CD8-positive, alpha-beta memory T cell (primary cell): ENCODE measurements around the gene DENND2C. TPM values are rescaled to one million over a fixed set of nuclear protein-coding genes. Genes with fewer than 3 reads are reported as not detected.

ENCODE experiments used
- CTCF ChIA-PET: fragments of 350-600 bp; sonication (Branson Sonifier 250); formaldehyde crosslinking; loops from one replicate; lab custom pipeline; 2021; ENCODE audit warnings: antibody characterized with exemption; lab: Charles Lee
- POLR2A ChIA-PET: fragments of 350-600 bp; sonication (Branson Sonifier 250); formaldehyde crosslinking; loops from one replicate; lab custom pipeline; 2021; ENCODE audit warnings: antibody characterized with exemption; lab: Charles Lee
- DNase-seq, 5 donors: peaks; one replicate each; pipeline versions ENCODE4 v3.0.0 to v3.0.0-alpha.2; 2020 to 2022; ENCODE audit warnings: mixed read lengths in 1 of 5
- H3K27ac ChIP-seq: one replicate; pipeline ENCODE4 v1.7.0; 2013; ENCODE audit warnings: low read depth, mild to moderate bottlenecking, low read length, moderate library complexity
- H3K27me3 ChIP-seq: 2 replicates; pipeline ENCODE4 v1.7.0; 2013; ENCODE audit warnings: low read length, mild to moderate bottlenecking; ENCODE audit not compliant: insufficient read depth, poor library complexity, severe bottlenecking
- H3K36me3 ChIP-seq: 2 replicates; pipeline ENCODE4 v1.7.0; 2013; ENCODE audit warnings: mild to moderate bottlenecking, low read length, moderate library complexity; ENCODE audit not compliant: insufficient read depth
- H3K4me1 ChIP-seq: 2 replicates; pipeline ENCODE4 v1.7.0; 2013; ENCODE audit warnings: mild to moderate bottlenecking, low read length, moderate library complexity; ENCODE audit not compliant: insufficient read depth
- H3K4me3 ChIP-seq: 2 replicates; pipeline ENCODE4 v1.7.0; 2013; ENCODE audit warnings: mild to moderate bottlenecking, low read length
- H3K9me3 ChIP-seq: 2 replicates; pipeline ENCODE4 v1.7.0; 2013; ENCODE audit warnings: mild to moderate bottlenecking, low read length
- H3K27ac Mint-ChIP-seq, 8 donors: one replicate each; pipeline ENCODE4 v1.8.0; 2020 to 2021; ENCODE audit warnings: mixed read lengths in 8 of 8, mild to moderate bottlenecking in 6 of 8, inconsistent platforms in 3 of 8, moderate library complexity in 3 of 8
- H3K27me3 Mint-ChIP-seq, 2 donors: one replicate each; pipeline ENCODE4 v1.8.0; 2020 to 2021; ENCODE audit warnings: mixed read lengths in 2 of 2, mild to moderate bottlenecking in 1 of 2, moderate library complexity in 1 of 2
- H3K36me3 Mint-ChIP-seq, 3 donors: one replicate each; pipeline ENCODE4 v1.8.0; 2020 to 2021; ENCODE audit warnings: mixed read lengths in 3 of 3, inconsistent platforms in 1 of 3, mild to moderate bottlenecking in 1 of 3
- H3K4me1 Mint-ChIP-seq, 3 donors: one replicate each; pipeline ENCODE4 v1.8.0; 2020 to 2021; ENCODE audit warnings: mixed read lengths in 3 of 3, inconsistent platforms in 1 of 3, mild to moderate bottlenecking in 1 of 3
- H3K4me3 Mint-ChIP-seq, 7 donors: one replicate each; pipeline ENCODE4 v1.8.0; 2020 to 2021; ENCODE audit warnings: mixed read lengths in 7 of 7, mild to moderate bottlenecking in 6 of 7, moderate library complexity in 4 of 7, inconsistent platforms in 2 of 7
- H3K9me3 Mint-ChIP-seq, 5 donors: one replicate each; pipeline ENCODE4 v1.8.0; 2020 to 2022; ENCODE audit warnings: mixed read lengths in 5 of 5, mild to moderate bottlenecking in 3 of 5, moderate library complexity in 2 of 5, inconsistent platforms in 1 of 5
- polyA plus RNA-seq: library from polyadenylated mRNA; unstranded; fragments of 300-500 nt; fragmentation: Illumina TruSeq; gene quantifications from one replicate; pipeline ENCODE4 v1.2.3, GENCODE V29; 2021
- total RNA-seq, 2 experiments: library from RNA; stranded (reverse); gene quantifications; one replicate each; pipeline ENCODE4 v1.2.3, GENCODE V29; 2021

Gene DENND2C
- total and polyA plus RNA-seq, 3 experiments from 2014 or later: 0.47 to 0.75 (median 0.59) TPM

DNA sequence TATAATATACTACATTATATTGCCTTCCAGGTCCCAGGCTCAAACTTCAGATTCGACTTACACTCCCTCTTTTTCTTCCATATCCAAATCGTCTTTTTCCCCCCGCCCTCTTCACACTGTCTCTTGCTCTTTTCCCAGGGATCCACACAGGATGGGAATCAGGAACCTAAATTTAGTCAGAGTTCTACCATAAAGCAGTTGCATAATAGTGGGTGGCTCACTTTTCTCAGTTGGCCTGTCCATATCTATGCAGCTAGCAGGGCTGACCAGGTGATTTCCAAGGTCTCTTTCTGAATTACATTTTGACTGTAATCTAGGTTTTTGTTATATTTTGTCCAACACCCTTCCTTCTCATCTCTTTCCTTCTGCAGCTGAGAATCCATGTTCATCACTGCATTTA is 80.7 kb downstream of the DENND2C start:
- CTCF ChIA-PET: no interaction called here
- Histone ChIP-seq H3K4me1 (no peaks in the 10 kb centered on the region), H3K4me3 (no peak overlapping the region), H3K9me3 (no peaks in the 10 kb centered on the region), H3K27ac (no peak overlapping the region), H3K36me3 (no peaks in the 10 kb centered on the region), H3K27me3 (no peaks in the 10 kb centered on the region)
- POLR2A ChIA-PET: no interaction called here
- H3K27me3 Mint-ChIP-seq: peaks cover 16 to 33% of the 10 kb centered on the region in 2 donors
- H3K4me3 Mint-ChIP-seq: no peak overlapping the region
- no peaks in the 10 kb centered on the region for H3K4me1 Mint-ChIP-seq
- no peak for DNase-seq
- no peak overlapping the region for H3K27ac Mint-ChIP-seq
- peaks cover 0 to 3% (median 0%) of the 10 kb centered on the region in 3 donors for H3K36me3 Mint-ChIP-seq
- no peaks in the 10 kb centered on the region for H3K9me3 Mint-ChIP-seq

DNA sequence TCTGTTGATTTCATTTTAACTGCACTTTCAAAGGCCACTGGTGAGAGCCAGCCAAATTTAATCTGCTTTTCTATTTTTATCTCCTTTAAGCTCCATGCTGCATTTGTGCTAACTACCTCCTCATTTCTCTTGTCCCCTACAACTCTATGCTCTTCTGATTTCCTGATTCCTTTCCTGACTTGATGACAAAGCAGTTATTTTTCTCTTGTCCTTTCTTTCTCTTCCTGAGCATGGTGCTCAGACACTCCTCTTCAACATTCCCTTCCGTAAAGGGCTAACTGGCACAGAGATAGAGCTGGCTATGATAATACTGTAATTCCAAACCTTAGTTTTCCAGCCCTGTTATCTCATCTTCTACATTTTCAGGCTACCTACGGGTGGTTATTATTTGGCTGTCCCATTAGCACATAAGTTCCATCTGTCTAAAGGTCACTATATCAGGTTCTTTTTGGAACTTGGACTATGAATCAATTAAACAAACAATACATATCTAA is 81.6 kb downstream of the DENND2C start:
- H3K9me3 Mint-ChIP-seq: peaks cover 0 to 2% (median 0%) of the 10 kb centered on the region in 5 donors
- peaks cover 0 to 4% (median 3%) of the 10 kb centered on the region in 3 donors for H3K36me3 Mint-ChIP-seq
- H3K9me3 ChIP-seq: no peaks in the 10 kb centered on the region
- H3K27me3 Mint-ChIP-seq: peaks cover 16 to 27% of the 10 kb centered on the region in 2 donors
- H3K27me3 ChIP-seq: no peaks in the 10 kb centered on the region
- no peaks in the 10 kb centered on the region for H3K36me3 ChIP-seq
- H3K27ac ChIP-seq: no peak overlapping the region
- H3K4me3 Mint-ChIP-seq: no peak overlapping the region
- no peaks in the 10 kb centered on the region for H3K4me1 Mint-ChIP-seq
- H3K27ac Mint-ChIP-seq: peak overlapping the region in 1 of 8 donors; percentile 43
- no peaks in the 10 kb centered on the region for H3K4me1 ChIP-seq
- ChIA-PET CTCF (no interaction called here), POLR2A (interaction anchor here (0.6 kb wide), 1 partner anchor 776 kb away, joined by 3 read pairs; the partner anchor contains the start of gene RSBN1)
- DNase-seq: no peak
- no peak overlapping the region for H3K4me3 ChIP-seq

DNA sequence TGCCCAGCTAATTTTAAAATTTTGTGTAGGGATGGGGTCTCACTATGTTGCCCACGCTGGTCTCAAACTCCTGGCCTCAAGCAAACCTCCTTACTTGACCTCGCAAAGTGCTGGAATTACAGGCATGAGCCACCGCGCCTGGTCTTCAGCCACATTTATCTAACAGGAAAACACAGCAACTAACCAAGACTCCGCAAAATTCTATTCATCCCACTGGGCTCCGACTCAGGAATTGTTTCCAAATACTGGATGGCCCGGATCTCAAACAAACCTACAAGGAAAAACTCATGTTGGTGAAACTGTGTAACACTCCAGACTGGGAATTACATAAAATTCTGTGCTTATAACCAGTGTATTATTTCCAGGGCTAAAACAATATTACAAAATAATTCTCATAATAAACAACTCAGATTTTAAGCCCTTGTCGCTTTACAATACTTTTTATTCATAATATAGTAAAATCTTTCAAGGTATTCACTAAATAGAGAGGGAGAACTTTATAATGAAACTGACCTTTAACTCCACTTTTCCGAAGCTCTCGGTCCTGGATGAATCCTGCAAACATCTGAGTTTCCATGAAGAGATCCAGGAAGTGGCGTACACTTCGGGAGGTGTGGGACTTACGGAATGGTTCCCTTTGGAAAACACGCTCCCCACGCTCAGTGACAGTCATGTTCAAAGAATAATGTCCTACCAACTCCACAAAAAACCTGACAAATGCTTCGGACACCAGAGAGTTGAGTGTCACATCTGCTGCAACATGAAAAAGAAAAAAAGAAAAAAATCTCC is 82.5 kb downstream of the DENND2C start:
- H3K27ac Mint-ChIP-seq: no peak overlapping the region
- peaks cover 10 to 20% of the 10 kb centered on the region in 2 donors for H3K27me3 Mint-ChIP-seq
- no peak overlapping the region for H3K4me3 Mint-ChIP-seq
- Histone ChIP-seq H3K4me3 (no peak overlapping the region), H3K9me3 (no peaks in the 10 kb centered on the region), H3K36me3 (no peaks in the 10 kb centered on the region), H3K27ac (no peak overlapping the region), H3K4me1 (no peaks in the 10 kb centered on the region), H3K27me3 (no peaks in the 10 kb centered on the region)
- DNase-seq: no peak
- peaks cover 0 to 2% (median 0%) of the 10 kb centered on the region in 5 donors for H3K9me3 Mint-ChIP-seq
- CTCF ChIA-PET: interaction anchor here (1.3 kb wide), 1 partner anchor 241 kb away, joined by 3 read pairs; no protein-coding TSS in a partner anchor
- peaks cover 0 to 4% (median 3%) of the 10 kb centered on the region in 3 donors for H3K36me3 Mint-ChIP-seq
- POLR2A ChIA-PET: interaction anchor here (0.6 kb wide), 1 partner anchor 775 kb away, joined by 3 read pairs; the partner anchor contains the start of gene RSBN1
- H3K4me1 Mint-ChIP-seq: peaks cover 2 to 3% (median 2%) of the 10 kb centered on the region in 3 donors

DNA sequence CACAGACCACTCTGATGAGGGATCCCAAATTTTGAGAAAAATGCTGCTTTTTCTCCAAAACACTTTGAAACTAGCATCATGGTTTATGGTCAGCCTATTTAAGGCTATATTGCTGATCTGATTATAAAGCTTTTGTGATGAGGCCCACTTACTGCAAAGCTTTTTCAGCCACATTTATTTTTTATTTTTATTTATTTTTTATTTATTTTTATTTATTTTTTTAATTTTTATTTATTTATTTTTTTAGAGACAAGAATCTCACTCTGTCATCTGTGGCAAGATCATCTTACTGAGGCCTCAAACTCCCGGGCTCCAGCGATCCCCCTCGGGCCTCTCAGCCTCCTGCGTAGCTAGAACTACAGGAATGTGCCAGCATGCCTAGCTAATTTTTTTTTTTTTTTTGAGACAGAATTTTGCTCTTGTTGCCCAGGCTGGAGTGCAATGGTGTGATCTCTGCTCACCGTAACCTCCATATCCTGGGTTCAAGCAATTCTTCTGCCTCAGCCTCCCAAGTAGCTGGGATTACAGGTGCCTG is 83.3 kb downstream of the DENND2C start:
- peaks cover 0 to 3% (median 1%) of the 10 kb centered on the region in 5 donors for H3K9me3 Mint-ChIP-seq
- ChIA-PET CTCF (interaction anchor here (1.3 kb wide), 1 partner anchor 240 kb away, joined by 3 read pairs; no protein-coding TSS in a partner anchor), POLR2A (no interaction called here)

DNA sequence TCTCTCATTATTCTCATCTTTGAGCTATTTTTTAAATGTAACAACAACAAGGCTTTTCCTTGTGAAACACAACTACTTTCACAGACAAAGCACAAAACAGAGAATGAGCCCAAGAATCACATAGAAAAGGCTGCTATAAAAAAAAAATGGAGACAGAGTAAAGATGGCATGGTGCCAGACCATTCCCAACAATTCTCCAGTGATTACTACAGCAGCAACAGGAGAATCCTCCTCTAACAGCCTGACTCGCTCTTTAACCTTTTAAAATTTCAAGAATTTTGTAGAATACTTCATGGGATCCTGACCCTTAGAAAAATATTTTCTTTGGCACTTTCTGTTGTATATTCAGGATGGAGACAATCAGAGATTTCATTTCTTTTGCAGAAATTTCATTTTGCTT is 84.6 kb downstream of the DENND2C start:
- Histone ChIP-seq H3K27me3 (no peaks in the 10 kb centered on the region), H3K4me3 (no peak overlapping the region), H3K27ac (no peak overlapping the region), H3K36me3 (no peaks in the 10 kb centered on the region), H3K9me3 (no peaks in the 10 kb centered on the region), H3K4me1 (peaks cover 10% of the 10 kb centered on the region)
- DNase-seq: no peak
- Mint-ChIP-seq H3K4me1 (peaks cover 15 to 24% (median 23%) of the 10 kb centered on the region in 3 donors), H3K27me3 (peaks cover 0 to 14% of the 10 kb centered on the region in 2 donors), H3K9me3 (peaks cover 0 to 3% (median 1%) of the 10 kb centered on the region in 5 donors), H3K4me3 (no peak overlapping the region), H3K27ac (peak overlapping the region in 2 of 8 donors; percentile 51 to 95), H3K36me3 (peaks cover 3 to 10% (median 7%) of the 10 kb centered on the region in 3 donors)
- POLR2A ChIA-PET: no interaction called here
- CTCF ChIA-PET: no interaction called here

More for the DNA sequence above, 83.3 kb downstream of the DENND2C start:
- peaks cover 3 to 6% (median 3%) of the 10 kb centered on the region in 3 donors for H3K36me3 Mint-ChIP-seq
- no peak overlapping the region for H3K27ac Mint-ChIP-seq
- no peaks in the 10 kb centered on the region for H3K27me3 ChIP-seq
- H3K4me3 ChIP-seq: no peak overlapping the region
- peaks cover 5% of the 10 kb centered on the region for H3K4me1 ChIP-seq
- H3K36me3 ChIP-seq: no peaks in the 10 kb centered on the region
- H3K9me3 ChIP-seq: no peaks in the 10 kb centered on the region
- H3K4me3 Mint-ChIP-seq: no peak overlapping the region
- peaks cover 10 to 20% of the 10 kb centered on the region in 2 donors for H3K27me3 Mint-ChIP-seq
- no peak for DNase-seq
- H3K4me1 Mint-ChIP-seq: peaks cover 8 to 12% (median 10%) of the 10 kb centered on the region in 3 donors
- H3K27ac ChIP-seq: no peak overlapping the region

DNA sequence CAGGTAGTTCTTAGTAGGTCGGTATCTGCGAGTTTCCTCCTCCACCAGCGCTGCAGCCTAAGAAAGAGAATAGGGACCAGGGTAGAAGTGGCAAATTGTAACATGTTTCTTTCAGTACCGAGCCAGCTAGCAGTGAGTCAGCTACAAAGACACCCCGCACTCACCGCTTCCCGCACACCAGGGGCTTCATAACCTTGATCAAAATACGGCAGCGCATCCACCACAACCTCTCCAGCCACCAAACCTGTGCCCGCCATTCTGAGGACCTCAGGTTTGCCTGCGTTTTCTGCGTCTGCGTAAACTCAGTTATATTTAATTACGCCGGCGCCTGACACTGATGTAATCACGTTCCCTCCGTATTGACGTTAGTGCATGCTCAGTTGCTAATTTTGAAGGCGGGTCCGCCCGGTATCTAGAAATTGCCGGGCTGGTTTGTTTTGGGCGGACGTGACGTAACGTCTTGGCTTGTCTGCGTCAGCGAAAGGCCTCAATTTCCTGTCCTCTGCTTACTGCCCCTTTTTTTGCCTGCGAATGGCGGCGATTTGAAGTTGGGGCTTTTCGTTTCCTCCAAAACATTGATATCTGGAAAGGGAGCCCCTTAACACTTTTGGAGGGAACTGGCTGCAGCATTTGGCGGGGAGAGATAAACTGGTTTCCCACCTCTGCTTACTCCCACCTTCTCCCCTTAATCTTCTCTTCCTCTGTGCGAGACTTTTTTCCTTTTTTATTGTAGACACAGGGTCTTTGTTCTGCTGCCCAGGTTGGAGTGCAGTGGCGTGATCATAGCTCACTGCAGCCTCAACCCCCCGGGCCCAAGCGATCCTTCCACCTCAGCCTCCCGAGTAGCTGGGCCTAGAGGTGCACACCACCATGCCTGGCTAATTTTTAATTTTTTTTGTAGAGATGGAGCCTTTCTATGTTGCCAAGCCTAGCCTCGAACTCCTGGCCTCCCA is 88.2 kb downstream of the DENND2C start, which contains the start of gene BCAS2:
Gene BCAS2, minus strand, starts transcription at position 281 of the 953 bp plus-strand sequence. Its CDS starts 24 bp downstream, at position 257.
- Histone ChIP-seq H3K27me3 (no peaks in the 10 kb centered on the region), H3K4me3 (peak within 1 kb of the TSS; percentile 72), H3K9me3 (no peaks in the 10 kb centered on the region), H3K4me1 (peaks cover 17% of the 10 kb centered on the region), H3K36me3 (peaks cover 10% of the 10 kb centered on the region), H3K27ac (peak within 1 kb of the TSS; percentile 92)
- Mint-ChIP-seq H3K4me1 (peaks cover 29 to 54% (median 42%) of the 10 kb centered on the region in 3 donors), H3K36me3 (peaks cover 12 to 38% (median 15%) of the 10 kb centered on the region in 3 donors), H3K9me3 (peaks cover 0 to 3% (median 1%) of the 10 kb centered on the region in 5 donors), H3K27me3 (no peaks in the 10 kb centered on the region), H3K4me3 (peak within 1 kb of the TSS; percentile 89 to 99 (median 97)), H3K27ac (peak within 1 kb of the TSS; percentile 95 to 100 (median 99))
- ChIA-PET CTCF (interaction anchor here (0.8 to 1.6 kb wide), 3 partner anchors 71 to 471 kb away, joined by 3 read pairs; partner anchors contain the start of gene TRIM33), POLR2A (interaction anchor here (0.6 to 3.3 kb wide), 4 partner anchors 9 to 176 kb away, joined by 3 to 25 read pairs (median 5); partner anchors contain the start of genes CSDE1, DENND2C and TRIM33)
- peak; percentile 87 to 98 (median 96) for DNase-seq

DNA sequence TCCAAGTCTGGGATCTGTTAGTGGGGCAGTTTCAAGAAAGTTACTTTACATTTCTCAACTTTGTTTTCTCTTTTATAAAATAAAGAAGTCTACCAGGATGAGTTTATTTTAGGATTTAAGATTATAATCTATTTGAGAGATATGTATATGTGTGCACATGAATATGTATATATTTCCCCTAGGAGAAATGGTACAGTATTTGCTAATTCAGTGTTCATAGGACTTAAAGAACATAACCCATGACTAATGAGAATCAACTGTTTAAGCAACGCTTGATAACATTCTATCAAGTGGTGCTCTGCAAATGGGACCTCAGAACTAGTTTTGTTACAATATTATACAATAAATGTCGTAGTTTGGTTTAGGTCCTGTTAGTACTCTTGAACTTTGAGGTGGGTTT is 95.5 kb downstream of the DENND2C start:
- Histone ChIP-seq H3K27ac (no peak overlapping the region), H3K4me3 (no peak overlapping the region), H3K9me3 (no peaks in the 10 kb centered on the region), H3K27me3 (no peaks in the 10 kb centered on the region), H3K36me3 (peaks cover 43% of the 10 kb centered on the region), H3K4me1 (peaks cover 7% of the 10 kb centered on the region)
- H3K4me3 Mint-ChIP-seq: no peak overlapping the region
- DNase-seq: no peak
- H3K36me3 Mint-ChIP-seq: peaks cover 28 to 82% (median 34%) of the 10 kb centered on the region in 3 donors
- CTCF ChIA-PET: no interaction called here
- peaks cover 17 to 28% (median 18%) of the 10 kb centered on the region in 3 donors for H3K4me1 Mint-ChIP-seq
- no peaks in the 10 kb centered on the region for H3K9me3 Mint-ChIP-seq
- H3K27me3 Mint-ChIP-seq: no peaks in the 10 kb centered on the region
- POLR2A ChIA-PET: no interaction called here
- no peak overlapping the region for H3K27ac Mint-ChIP-seq
